Panc1 (cell line): ENCODE results near the gene GXYLT1. TPM values are rescaled to one million over a fixed set of nuclear protein-coding genes. Genes with fewer than 3 reads are reported as not detected.

ENCODE experiments used
- ATAC-seq: fragments of 200-7000 bp; cut with Tn5 transposase; 2 replicates; pipeline ENCODE4 v1.9.1; 2020; ENCODE audit warnings: mild to moderate bottlenecking, moderate library complexity
- BruUV-seq: library from RNA; stranded (reverse); fragments of 400-500 nt; replicated peaks from 2 replicates; lab custom pipeline; 2021; lab: Mats Ljungman, UMichigan
- CTCF ChIA-PET: fragments of 300-600 bp; sonication (Branson Sonifier 250); formaldehyde crosslinking; loops from one replicate; lab custom pipeline; 2022; ENCODE audit warnings: antibody characterized with exemption; lab: Charles Lee
- POLR2A ChIA-PET: fragments of 300-600 bp; sonication (Branson Sonifier 250); formaldehyde crosslinking; loops from one replicate; lab custom pipeline; 2022; ENCODE audit warnings: antibody characterized with exemption; lab: Charles Lee
- DNase-seq: peaks from one replicate; pipeline ENCODE4 v3.0.0-alpha.2; 2010; ENCODE audit warnings: low read depth, low spot score
- H3K27ac ChIP-seq: 2 replicates; pipeline ENCODE4 v1.5.1; 2011; ENCODE audit warnings: mild to moderate bottlenecking, low read length, inconsistent platforms
- H3K27me3 ChIP-seq: fragments of 200-500 bp; sonication (Bioruptor generic); 2 replicates; pipeline ENCODE4 v1.6.0; 2014; ENCODE audit warnings: low read length, inconsistent platforms; ENCODE audit not compliant: control insufficient read depth, insufficient read depth
- H3K36me3 ChIP-seq: fragments of 200-500 bp; sonication (Bioruptor generic); 2 replicates; pipeline ENCODE4 v1.5.1; 2014; ENCODE audit warnings: inconsistent platforms, mild to moderate bottlenecking, low read length, moderate library complexity; ENCODE audit not compliant: control insufficient read depth, insufficient read depth
- H3K4me1 ChIP-seq: 2 replicates; pipeline ENCODE4 v1.5.1; 2011; ENCODE audit warnings: inconsistent platforms, mild to moderate bottlenecking, low read length, moderate library complexity; ENCODE audit not compliant: control insufficient read depth, insufficient read depth
- H3K4me3 ChIP-seq, 2 experiments: 2 replicates each; pipeline ENCODE4 v1.5.1; 2011 to 2012; ENCODE audit warnings: low read depth in 2 of 2, low read length in 2 of 2, mild to moderate bottlenecking in 2 of 2, inconsistent platforms in 1 of 2, moderate library complexity in 1 of 2
- H3K9me3 ChIP-seq: fragments of 200-500 bp; sonication (Bioruptor generic); 2 replicates; pipeline ENCODE4 v1.5.1; 2014; ENCODE audit warnings: low read depth, mild to moderate bottlenecking, inconsistent platforms, low read length, moderate library complexity; ENCODE audit not compliant: control insufficient read depth, insufficient read depth
- CTCF ChIP-seq: fragments of 450-650 bp; IDR thresholded peaks from 2 replicates; pipeline ENCODE4 v1.5.1; 2017; ENCODE audit warnings: mild to moderate bottlenecking
- POLR2AphosphoS5 ChIP-seq: IDR thresholded peaks from 2 replicates; pipeline ENCODE4 v1.6.1; 2012; ENCODE audit warnings: mild to moderate bottlenecking, low read depth, low read length, moderate library complexity
- REST ChIP-seq, 2 experiments: IDR thresholded peaks; 2 replicates each; pipeline ENCODE4 v1.6.1; 2011 to 2012; ENCODE audit warnings: low read depth in 2 of 2, control low read depth in 1 of 2, low read length in 1 of 2, mild to moderate bottlenecking in 1 of 2, moderate library complexity in 1 of 2; ENCODE audit not compliant: insufficient read depth in 1 of 2
- SIN3A ChIP-seq: IDR thresholded peaks from 2 replicates; pipeline ENCODE4 v1.6.1; 2012; ENCODE audit warnings: low read depth, mild to moderate bottlenecking, low read length, moderate library complexity, borderline replicate concordance; ENCODE audit not compliant: insufficient read depth
- TCF7L2 ChIP-seq: IDR thresholded peaks from 2 replicates; pipeline ENCODE4 v1.6.1; 2011; ENCODE audit warnings: mild to moderate bottlenecking, low read depth, low read length, inconsistent platforms
- in situ Hi-C: cut with HindIII; loops from 2 replicates; pipeline ENCODE4 v1.10.0; 2016; ENCODE audit warnings: low sequenced_read_pairs, low pct_unique_long_range_greater_than_20kb
- intact Hi-C: fragments of 100-400 bp; cut with micrococcal nuclease; formaldehyde crosslinking; loops from one replicate; pipeline ENCODE4 v1.10.0; 2022; ENCODE audit not compliant: unreplicated experiment
- total RNA-seq: library from RNA; stranded (reverse); gene quantifications from one replicate; pipeline ENCODE4 v1.2.1, GENCODE V29; 2021; ENCODE audit not compliant: unreplicated experiment

GXYLT1 gene
- total RNA-seq, 1 experiment from 2014 or later, result 17.4 TPM

- in situ Hi-C loops, result no loop called here
- Histone ChIP-seq H3K36me3 (no peaks in the 10 kb centered on the region; the same call in 1 of the 2 replicates), H3K27me3 (no peaks in the 10 kb centered on the region), H3K4me3 (peak overlapping the region; percentile 70 to 88), H3K27ac (peak overlapping the region; percentile 93), H3K4me1 (peaks cover 29% of the 10 kb centered on the region), H3K9me3 (no peaks in the 10 kb centered on the region)
- CTCF ChIA-PET, result no interaction called here
- POLR2A ChIA-PET, result no interaction called here
- DNase-seq (no peak), ATAC-seq (no peak; the same call in 1 of the 2 replicates)
- TF ChIP-seq TCF7L2 (no peak), POLR2AphosphoS5 (no peak), CTCF (no peak), SIN3A (no peak), REST (IDR thresholded peaks at IDR 0.05; ENCODE audit: insufficient read depth in 1 of 2, low read depth in 2 of 2, low read length in 1 of 2) (no peak)
- BruUV-seq, result no TSS peak
- intact Hi-C loops, result loop anchor here (10.0 kb wide), 1 partner anchor 91 kb away; the partner anchor contains the start of gene YAF2
Observed at GRCh38 chr12:42144158-42144407, 591 bp downstream of the GXYLT1 start.

- POLR2A ChIA-PET, result no interaction called here
- intact Hi-C loops, result loop anchor here (10.0 kb wide), 1 partner anchor 91 kb away; the partner anchor contains the start of gene YAF2
- BruUV-seq, result TSS peak; percentile 72
Observed at GRCh38 chr12:42143452-42144157, 1.1 kb downstream of the GXYLT1 start.

More at GRCh38 chr12:42143452-42144157, 1.1 kb downstream of the GXYLT1 start:
- H3K4me1 ChIP-seq, result peaks cover 29% of the 10 kb centered on the region
- peak overlapping the region; percentile 70 to 88 for H3K4me3 ChIP-seq
- H3K27ac ChIP-seq, result peak overlapping the region; percentile 93
- no peaks in the 10 kb centered on the region for H3K27me3 ChIP-seq
- TF ChIP-seq CTCF, result 0 out of 2 replicates have a peak, but pooled peaks have one; percentile 6
- TF ChIP-seq REST (IDR thresholded peaks at IDR 0.05; ENCODE audit: insufficient read depth in 1 of 2, low read depth in 2 of 2, low read length in 1 of 2), result no peak
- in situ Hi-C loops, result no loop called here
- CTCF ChIA-PET, result interaction anchor here (0.5 kb wide), 1 partner anchor 418 kb away, joined by 3 read pairs; no protein-coding TSS in a partner anchor
- no peaks in the 10 kb centered on the region for H3K9me3 ChIP-seq
- H3K36me3 ChIP-seq, result no peaks in the 10 kb centered on the region; the same call in 1 of the 2 replicates
- ATAC-seq (no peak), DNase-seq (no peak)
